ENCODE data around the gene TFF3. TPM values are rescaled to one million over a fixed set of nuclear protein-coding genes. Genes with fewer than 3 reads are reported as not detected.

TFF3 gene
- total RNA-seq, 4 donors from 2014 or later, result 2.5 to 24.4 (median 9.3) TPM

GRCh38 chr21:42272109-42272962, 42.9 kb downstream of the TFF3 start:
- Histone ChIP-seq H3K9me3 (no peaks in the 10 kb centered on the region), H3K27me3 (no peaks in the 10 kb centered on the region), H3K4me1 (peaks cover 3 to 12% (median 7%) of the 10 kb centered on the region in 4 donors), H3K4me3 (no peak overlapping the region), H3K27ac (replicated peaks in 1 of 4) (no peak overlapping the region), H3K36me3 (peaks cover 7 to 58% (median 48%) of the 10 kb centered on the region in 4 donors)
- TF ChIP-seq POLR2AphosphoS5 (IDR thresholded peaks at IDR 0.05), result no peak
- TF ChIP-seq POLR2A (IDR thresholded peaks at IDR 0.05; ENCODE audit: low read depth), result no peak
- TF ChIP-seq CTCF (IDR thresholded peaks at IDR 0.05), result no peak
- TF ChIP-seq EP300 (IDR thresholded peaks at IDR 0.05), result no peak
- intact Hi-C loops (cut with DNase I), result no loop called here
- WGBS, result 85% methylated on average over 13 of the region's 15 CpGs
- DNase-seq (ENCODE audit: extremely low spot score), result no peak

GRCh38 chr21:42271065-42271464, 44.1 kb downstream of the TFF3 start:
- no peak for TF ChIP-seq POLR2A (IDR thresholded peaks at IDR 0.05; ENCODE audit: low read depth)
- no peak for TF ChIP-seq CTCF (IDR thresholded peaks at IDR 0.05)
- TF ChIP-seq POLR2AphosphoS5 (IDR thresholded peaks at IDR 0.05), result no peak
- TF ChIP-seq EP300 (IDR thresholded peaks at IDR 0.05), result no peak
- H3K27me3 ChIP-seq, result no peaks in the 10 kb centered on the region
- intact Hi-C loops (cut with DNase I), result no loop called here
- peaks cover 7 to 46% (median 38%) of the 10 kb centered on the region in 4 donors for H3K36me3 ChIP-seq
- H3K4me3 ChIP-seq, result no peak overlapping the region
- WGBS, result 88% methylated on average over 6 of the region's 6 CpGs
- no peaks in the 10 kb centered on the region for H3K9me3 ChIP-seq
- H3K4me1 ChIP-seq, result peaks cover 4 to 12% (median 7%) of the 10 kb centered on the region in 4 donors
- no peak overlapping the region for H3K27ac ChIP-seq (replicated peaks in 1 of 4)
- no peak for DNase-seq (ENCODE audit: extremely low spot score)

GRCh38 chr21:42269386-42269785, 45.8 kb downstream of the TFF3 start:
- Histone ChIP-seq H3K9me3 (no peaks in the 10 kb centered on the region), H3K36me3 (peaks cover 3 to 32% (median 26%) of the 10 kb centered on the region in 4 donors), H3K4me1 (peaks cover 5 to 20% (median 11%) of the 10 kb centered on the region in 4 donors), H3K27ac (replicated peaks in 1 of 4) (no peak overlapping the region), H3K4me3 (no peak overlapping the region), H3K27me3 (no peaks in the 10 kb centered on the region)
- TF ChIP-seq CTCF (IDR thresholded peaks at IDR 0.05) (no peak), EP300 (IDR thresholded peaks at IDR 0.05) (no peak), POLR2AphosphoS5 (IDR thresholded peaks at IDR 0.05) (no peak)
- intact Hi-C loops (cut with DNase I), result no loop called here
- DNase-seq (ENCODE audit: extremely low spot score), result no peak
- 77% methylated on average over 9 of the region's 10 CpGs for WGBS

- H3K27ac ChIP-seq (replicated peaks in 1 of 4), result no peak overlapping the region
- WGBS, result 79% methylated on average over 7 of the region's 7 CpGs
- DNase-seq (ENCODE audit: extremely low spot score), result no peak
- H3K4me3 ChIP-seq, result no peak overlapping the region
- no peak for TF ChIP-seq CTCF (IDR thresholded peaks at IDR 0.05)
- no peak for TF ChIP-seq POLR2A (IDR thresholded peaks at IDR 0.05; ENCODE audit: low read depth)
- no peak for TF ChIP-seq EP300 (IDR thresholded peaks at IDR 0.05)
- TF ChIP-seq POLR2AphosphoS5 (IDR thresholded peaks at IDR 0.05), result no peak
- H3K4me1 ChIP-seq, result peaks cover 26 to 41% (median 32%) of the 10 kb centered on the region in 4 donors
- H3K9me3 ChIP-seq, result no peaks in the 10 kb centered on the region
- intact Hi-C loops (cut with DNase I), result no loop called here
- peaks cover 3 to 9% (median 5%) of the 10 kb centered on the region in 4 donors for H3K36me3 ChIP-seq
- no peaks in the 10 kb centered on the region for H3K27me3 ChIP-seq
Observed at GRCh38 chr21:42266971-42267556, 48.1 kb downstream of the TFF3 start.
